ENCODE results near the gene MT1HL1. TPM values are rescaled to one million over a fixed set of nuclear protein-coding genes. Genes with fewer than 3 reads are reported as not detected.
"Not testable (repeated sequence)": the region's sequence is repeated elsewhere in the genome, so short reads cannot be mapped to it uniquely, and the experiment has no call there.

MT1HL1 gene
- total RNA-seq, 2 experiments from 2014 or later: not detected

DNA sequence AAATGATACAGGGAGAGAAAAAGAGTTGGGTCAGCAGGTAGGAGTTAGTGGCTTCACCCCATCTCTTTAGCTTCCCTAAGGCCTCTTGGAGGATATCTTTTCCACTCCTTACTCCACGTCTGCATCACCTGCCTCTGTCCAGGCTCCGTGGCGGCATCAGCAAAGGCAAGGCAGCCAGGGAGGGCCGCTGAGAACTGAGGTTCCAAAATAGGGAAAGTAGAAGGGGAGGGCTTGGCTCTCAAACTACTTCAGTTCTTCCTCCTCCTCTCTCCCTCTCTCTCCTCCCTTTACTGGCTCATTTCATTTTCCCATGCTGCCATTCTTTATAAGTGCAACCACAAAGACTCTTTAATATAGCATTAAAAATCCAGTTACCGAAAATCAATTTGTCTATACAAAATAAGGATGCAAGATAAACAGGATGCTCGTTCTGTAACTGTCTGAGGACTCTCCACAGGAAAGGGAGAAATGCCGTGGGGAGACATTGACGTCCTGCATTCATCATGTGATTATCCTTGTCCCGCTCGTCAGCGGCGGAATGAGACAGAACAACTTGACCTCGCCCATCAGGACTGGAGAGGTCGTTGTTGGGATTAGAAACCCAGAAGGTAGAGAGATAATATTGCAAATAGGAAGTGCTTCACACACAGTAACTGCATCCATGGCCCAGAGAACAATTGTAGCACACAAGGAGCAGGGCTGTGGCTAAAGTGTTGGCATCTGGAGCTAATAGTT is 3.1 kb upstream of the MT1HL1 start:
- ChIA-PET POLR2A (no interaction called here), CTCF (no interaction called here)
- Mint-ChIP-seq H3K4me3 (no peak overlapping the region), H3K9me3 (no peaks in the 10 kb centered on the region), H3K4me1 (no peaks in the 10 kb centered on the region), H3K36me3 (ENCODE audit: low read depth) (no peaks in the 10 kb centered on the region), H3K27ac (no peak overlapping the region), H3K27me3 (no peaks in the 10 kb centered on the region)
- DNase-seq: no peak

DNA sequence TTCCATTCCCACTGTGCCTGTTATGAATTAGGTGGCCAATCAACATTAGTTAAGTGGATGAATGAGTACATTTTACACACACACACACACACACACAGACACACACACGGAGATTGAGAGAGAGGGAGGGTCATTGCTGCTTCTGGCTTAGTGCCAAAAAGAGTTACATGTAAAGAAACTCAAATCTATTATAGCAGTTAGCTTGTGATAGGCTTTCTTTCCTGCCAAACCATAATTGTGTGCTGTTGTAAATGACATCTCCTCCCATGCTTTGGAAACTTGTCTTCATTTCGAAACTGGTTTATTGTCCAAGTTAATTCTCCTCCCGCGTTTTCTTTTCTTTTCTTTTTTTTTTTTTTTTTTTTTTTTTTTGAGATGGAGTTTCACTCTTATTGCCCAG is 1.4 kb upstream of the MT1HL1 start:
- H3K4me1 Mint-ChIP-seq: no peaks in the 10 kb centered on the region
- CTCF ChIA-PET: interaction anchor here (0.7 kb wide), 1 partner anchor 275 kb away, joined by 5 read pairs; no protein-coding TSS in a partner anchor
- no peak overlapping the region for H3K4me3 Mint-ChIP-seq
- no peaks in the 10 kb centered on the region for H3K9me3 Mint-ChIP-seq
- POLR2A ChIA-PET: no interaction called here
- no peak overlapping the region for H3K27ac Mint-ChIP-seq
- DNase-seq: no peak
- no peaks in the 10 kb centered on the region for H3K27me3 Mint-ChIP-seq
- H3K36me3 Mint-ChIP-seq (ENCODE audit: low read depth): no peaks in the 10 kb centered on the region

DNA sequence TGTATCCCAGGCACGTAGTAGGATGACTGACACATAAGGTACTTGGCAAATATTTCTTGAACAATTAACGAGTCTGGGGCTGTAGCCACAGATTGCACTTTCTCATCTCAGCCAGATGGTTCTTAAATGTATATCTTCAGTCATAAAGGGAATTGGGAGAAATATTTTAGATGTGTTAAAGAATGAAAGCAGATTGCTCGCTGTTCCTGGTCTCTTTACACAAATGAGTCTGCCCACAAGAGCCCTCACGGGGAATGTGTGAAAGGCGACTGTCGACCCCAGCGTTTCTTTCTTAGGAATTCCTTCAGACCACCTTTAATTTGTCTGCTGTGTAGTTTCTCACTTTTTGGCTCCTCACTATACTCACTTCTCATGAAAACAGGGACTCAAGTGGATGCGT is 725 bp downstream of the MT1HL1 start:
- ChIA-PET POLR2A (no interaction called here), CTCF (no interaction called here)
- Mint-ChIP-seq H3K27ac (no peak overlapping the region), H3K4me3 (no peak overlapping the region), H3K36me3 (ENCODE audit: low read depth) (no peaks in the 10 kb centered on the region), H3K9me3 (no peaks in the 10 kb centered on the region), H3K4me1 (no peaks in the 10 kb centered on the region), H3K27me3 (no peaks in the 10 kb centered on the region)
- DNase-seq: no peak

DNA sequence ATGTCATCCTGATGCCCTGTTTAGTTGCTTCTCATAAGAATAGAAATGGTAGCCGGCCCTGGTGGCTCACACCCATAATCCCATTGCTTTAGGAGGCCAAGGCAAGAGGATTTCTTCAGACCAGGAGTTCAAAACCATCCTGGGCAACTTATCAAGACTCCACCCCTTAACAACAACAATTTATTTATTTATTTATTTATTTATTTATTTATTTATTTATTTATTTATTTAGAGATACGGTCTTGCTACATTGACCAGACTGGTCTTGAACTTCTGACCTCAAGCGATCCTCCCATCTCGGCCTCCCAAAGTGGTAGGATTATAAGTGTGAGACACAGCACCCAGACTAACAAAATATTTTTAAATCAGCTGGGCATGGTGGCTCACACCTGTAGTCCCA is 4.0 kb downstream of the MT1HL1 start:
- H3K27me3 Mint-ChIP-seq: no peaks in the 10 kb centered on the region
- DNase-seq: no peak
- no peaks in the 10 kb centered on the region for H3K4me1 Mint-ChIP-seq
- ChIA-PET POLR2A (no interaction called here), CTCF (no interaction called here)
- no peaks in the 10 kb centered on the region for H3K36me3 Mint-ChIP-seq (ENCODE audit: low read depth)
- H3K9me3 Mint-ChIP-seq: no peaks in the 10 kb centered on the region
- H3K4me3 Mint-ChIP-seq: no peak overlapping the region
- H3K27ac Mint-ChIP-seq: no peak overlapping the region

DNA sequence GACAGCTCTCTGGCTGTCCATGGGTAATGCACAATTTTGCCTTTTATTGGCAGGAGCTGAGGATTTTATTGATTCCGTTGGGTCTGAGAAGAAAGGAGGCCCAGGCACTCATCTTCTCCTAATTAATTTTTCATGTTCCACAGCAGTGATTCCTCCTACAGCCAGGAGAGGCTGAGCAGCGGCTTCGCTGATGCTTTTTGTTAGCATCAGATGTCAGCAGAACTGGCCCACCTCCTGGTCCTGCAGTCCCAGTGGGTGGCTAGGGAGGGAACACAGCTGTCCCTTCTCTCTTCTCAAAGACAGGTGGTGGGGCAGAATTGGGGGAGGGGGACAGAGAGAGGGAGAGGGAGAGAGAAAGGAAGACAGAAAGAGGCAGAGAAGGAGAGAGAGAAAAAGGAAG is 5.7 kb downstream of the MT1HL1 start:
- ChIA-PET CTCF (no interaction called here), POLR2A (no interaction called here)
- no peaks in the 10 kb centered on the region for H3K27me3 Mint-ChIP-seq
- H3K36me3 Mint-ChIP-seq (ENCODE audit: low read depth): no peaks in the 10 kb centered on the region
- no peaks in the 10 kb centered on the region for H3K9me3 Mint-ChIP-seq
- H3K27ac Mint-ChIP-seq: no peak overlapping the region
- no peak overlapping the region for H3K4me3 Mint-ChIP-seq
- H3K4me1 Mint-ChIP-seq: no peaks in the 10 kb centered on the region
- no peak for DNase-seq

DNA sequence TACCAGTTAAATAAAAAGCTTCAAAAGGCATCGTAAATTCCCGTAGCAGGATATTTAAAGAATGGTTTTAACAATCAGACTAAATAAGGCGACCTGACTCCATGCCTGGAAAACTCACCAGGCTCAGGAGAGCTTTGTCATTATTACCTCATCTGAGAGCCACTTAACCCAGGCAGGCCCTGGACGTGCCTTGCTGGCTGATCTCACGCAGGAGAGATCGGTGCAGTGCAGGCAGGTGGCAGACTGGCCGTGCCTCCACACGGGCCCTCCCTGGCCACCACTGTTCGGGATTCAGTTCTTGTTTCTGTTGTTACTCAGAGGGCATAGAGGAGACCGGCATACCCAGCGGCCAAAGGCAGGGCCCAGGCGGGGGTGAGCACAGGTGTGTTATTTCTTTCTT is 6.4 kb downstream of the MT1HL1 start:
- no peaks in the 10 kb centered on the region for H3K9me3 Mint-ChIP-seq
- no peaks in the 10 kb centered on the region for H3K27me3 Mint-ChIP-seq
- H3K4me1 Mint-ChIP-seq: no peaks in the 10 kb centered on the region
- H3K36me3 Mint-ChIP-seq (ENCODE audit: low read depth): no peaks in the 10 kb centered on the region
- no peak overlapping the region for H3K27ac Mint-ChIP-seq
- no peak for DNase-seq
- POLR2A ChIA-PET: no interaction called here
- CTCF ChIA-PET: no interaction called here
- H3K4me3 Mint-ChIP-seq: no peak overlapping the region

DNA sequence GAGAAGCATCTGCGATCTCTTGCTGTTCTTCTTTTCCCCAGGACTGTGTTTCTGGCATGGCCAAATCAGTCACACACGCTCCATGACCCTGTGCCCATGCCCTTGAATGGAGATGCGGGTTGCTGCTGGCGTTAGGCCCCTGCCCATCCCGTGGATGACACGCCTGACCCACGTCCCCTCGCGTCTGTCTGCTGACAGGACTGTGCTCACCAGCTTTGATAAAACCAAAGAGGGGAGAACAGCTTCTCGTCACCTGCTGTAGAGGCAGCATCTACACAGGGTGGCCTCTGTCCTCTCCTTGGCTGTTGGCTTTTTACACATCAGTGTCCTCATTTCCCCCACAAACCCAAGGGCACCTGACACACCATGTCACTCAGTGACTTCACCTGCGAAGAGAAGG is 6.9 kb downstream of the MT1HL1 start:
- H3K9me3 Mint-ChIP-seq: no peaks in the 10 kb centered on the region
- no peaks in the 10 kb centered on the region for H3K27me3 Mint-ChIP-seq
- no peak for DNase-seq
- H3K36me3 Mint-ChIP-seq (ENCODE audit: low read depth): no peaks in the 10 kb centered on the region
- no peaks in the 10 kb centered on the region for H3K4me1 Mint-ChIP-seq
- ChIA-PET POLR2A (interaction anchor here (0.6 kb wide), 1 partner anchor 18 kb away, joined by 3 read pairs; no protein-coding TSS in a partner anchor), CTCF (no interaction called here)
- no peak overlapping the region for H3K4me3 Mint-ChIP-seq
- H3K27ac Mint-ChIP-seq: no peak overlapping the region

DNA sequence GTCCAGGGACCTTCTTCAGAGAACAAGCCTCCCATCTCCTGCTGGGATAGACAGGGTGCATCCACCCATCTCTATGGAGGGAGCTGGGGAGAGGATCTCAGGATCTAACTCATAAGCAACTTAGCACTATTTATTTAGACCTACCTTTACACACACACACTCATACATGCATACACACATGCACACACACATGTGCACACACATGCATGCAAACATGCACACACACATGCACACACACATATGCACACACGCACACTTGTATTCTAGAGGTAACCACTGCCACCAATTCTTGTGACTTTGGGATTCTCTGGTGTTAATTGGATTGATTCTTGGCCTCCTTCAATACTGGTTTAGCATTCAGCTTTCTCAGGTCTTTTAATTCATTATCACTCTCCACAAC is 9.8 kb downstream of the MT1HL1 start:
- Mint-ChIP-seq H3K27ac (no peak overlapping the region), H3K27me3 (peaks cover 1% of the 10 kb centered on the region), H3K36me3 (ENCODE audit: low read depth) (no peaks in the 10 kb centered on the region), H3K9me3 (peaks cover 5% of the 10 kb centered on the region), H3K4me3 (no peak overlapping the region), H3K4me1 (no peaks in the 10 kb centered on the region)
- ChIA-PET CTCF (no interaction called here), POLR2A (no interaction called here)
- no peak for DNase-seq

DNA sequence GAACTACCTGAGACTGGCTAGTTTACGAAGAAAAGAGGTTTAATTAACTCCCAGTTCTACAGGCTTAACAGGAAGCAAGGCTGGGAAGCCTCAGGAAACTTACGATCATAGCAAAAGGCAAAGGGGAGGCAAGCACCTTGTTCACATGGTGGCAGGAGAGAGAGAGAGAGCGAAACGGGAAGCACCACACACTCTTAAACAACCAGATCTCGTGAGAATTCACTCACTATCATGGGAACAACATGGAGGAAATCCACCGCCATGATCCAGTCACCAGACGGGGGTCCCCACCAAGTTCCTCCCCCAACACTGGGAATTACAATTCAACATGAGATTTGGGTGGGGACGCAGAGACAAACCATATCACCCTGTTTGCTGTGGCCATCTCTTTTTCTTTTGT is 11.8 kb downstream of the MT1HL1 start:
- peaks cover 5% of the 10 kb centered on the region for H3K9me3 Mint-ChIP-seq
- no peaks in the 10 kb centered on the region for H3K36me3 Mint-ChIP-seq (ENCODE audit: low read depth)
- no peak overlapping the region for H3K27ac Mint-ChIP-seq
- CTCF ChIA-PET: no interaction called here
- POLR2A ChIA-PET: no interaction called here
- peaks cover 1% of the 10 kb centered on the region for H3K27me3 Mint-ChIP-seq
- no peaks in the 10 kb centered on the region for H3K4me1 Mint-ChIP-seq
- H3K4me3 Mint-ChIP-seq: no peak overlapping the region
- DNase-seq: no peak

DNA sequence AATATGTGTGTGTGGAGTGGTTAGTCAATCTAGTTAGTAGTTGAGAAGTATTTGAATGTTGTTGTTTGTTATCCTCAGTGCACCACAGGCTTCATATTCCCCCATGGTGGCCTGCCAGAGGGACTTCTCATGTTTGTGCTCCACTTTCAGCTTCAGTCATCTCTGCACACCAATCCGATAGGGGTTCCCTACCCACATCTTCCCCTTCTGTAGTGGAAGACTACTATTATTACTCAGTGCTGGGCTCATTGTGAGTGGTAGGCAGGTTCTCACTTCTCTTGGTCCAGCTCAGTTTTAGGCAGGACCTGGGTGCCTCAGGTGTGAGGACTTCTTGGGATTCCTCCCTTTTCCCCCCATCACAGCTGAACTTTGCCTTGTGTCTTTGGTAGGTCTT is 14.2 kb downstream of the MT1HL1 start:
- peaks cover 1% of the 10 kb centered on the region for H3K27me3 Mint-ChIP-seq
- ChIA-PET POLR2A (no interaction called here), CTCF (no interaction called here)
- H3K9me3 Mint-ChIP-seq: peaks cover 5% of the 10 kb centered on the region
- no peaks in the 10 kb centered on the region for H3K4me1 Mint-ChIP-seq
- H3K27ac Mint-ChIP-seq: no peak overlapping the region
- H3K4me3 Mint-ChIP-seq: no peak overlapping the region
- no peaks in the 10 kb centered on the region for H3K36me3 Mint-ChIP-seq (ENCODE audit: low read depth)
- DNase-seq: no peak

DNA sequence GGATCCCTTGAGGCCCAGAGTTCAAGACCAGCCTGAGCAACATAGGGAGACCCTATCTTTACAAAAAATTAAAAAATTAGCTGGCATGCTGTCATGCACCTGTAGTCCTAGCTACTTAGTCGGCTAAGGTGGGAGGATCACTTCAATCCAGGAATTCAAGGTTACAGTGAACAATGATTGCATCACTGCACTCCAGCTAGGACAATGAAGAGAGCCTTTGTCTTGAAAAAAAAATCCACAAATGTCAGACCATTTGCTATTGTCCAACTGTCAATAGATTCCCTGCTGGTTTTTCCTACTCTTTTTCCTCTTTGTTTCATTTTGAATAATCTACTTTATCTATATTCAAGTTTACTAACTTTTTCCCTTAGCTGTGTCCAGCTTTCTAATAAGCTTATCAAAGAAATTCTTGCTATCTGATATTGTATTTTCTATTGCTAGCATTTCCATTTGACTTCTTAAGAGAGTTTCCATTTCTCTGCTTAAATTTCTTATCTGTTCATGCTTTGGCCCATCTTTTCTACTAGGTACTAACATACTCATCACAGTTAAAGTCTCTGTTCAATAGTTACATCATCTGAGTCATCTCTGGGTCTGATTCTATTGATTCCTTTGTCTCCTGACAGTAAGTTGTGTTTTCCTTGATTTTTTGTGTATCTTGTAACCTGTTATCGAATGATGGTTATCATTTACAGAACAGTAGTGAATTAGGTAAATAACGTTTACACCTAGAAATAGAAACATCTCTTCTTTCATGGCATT is 14.8 kb downstream of the MT1HL1 start:
- no peak overlapping the region for H3K4me3 Mint-ChIP-seq
- no peak for DNase-seq
- H3K27me3 Mint-ChIP-seq: peaks cover 1% of the 10 kb centered on the region
- peaks cover 5% of the 10 kb centered on the region for H3K9me3 Mint-ChIP-seq
- H3K27ac Mint-ChIP-seq: no peak overlapping the region
- ChIA-PET POLR2A (no interaction called here), CTCF (no interaction called here)
- no peaks in the 10 kb centered on the region for H3K4me1 Mint-ChIP-seq
- H3K36me3 Mint-ChIP-seq (ENCODE audit: low read depth): no peaks in the 10 kb centered on the region

DNA sequence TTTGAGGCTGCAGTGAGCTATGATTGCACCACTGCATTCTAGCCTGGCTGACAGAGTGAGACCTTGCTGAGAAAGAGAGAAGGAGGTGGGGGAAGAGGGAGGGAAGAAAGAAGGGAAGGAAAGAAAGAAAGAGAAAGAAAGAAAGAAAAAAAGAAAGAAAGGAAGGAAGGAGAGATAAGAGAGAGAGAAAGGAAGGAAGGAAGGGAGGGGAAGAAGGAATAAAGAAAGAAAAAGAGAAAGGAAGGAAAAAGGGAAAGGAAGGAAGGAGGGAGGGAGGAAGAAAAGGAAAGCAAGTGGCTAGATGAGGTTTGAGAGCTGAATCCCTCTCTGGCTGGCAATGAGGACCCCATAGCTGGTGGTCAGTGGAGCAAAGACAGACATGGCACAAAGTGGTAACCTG is 20.4 kb downstream of the MT1HL1 start:
- Mint-ChIP-seq H3K4me1 (no peaks in the 10 kb centered on the region), H3K27me3 (no peaks in the 10 kb centered on the region), H3K4me3 (no peak overlapping the region), H3K27ac (no peak overlapping the region), H3K9me3 (no peaks in the 10 kb centered on the region), H3K36me3 (ENCODE audit: low read depth) (no peaks in the 10 kb centered on the region)
- DNase-seq: no peak
- ChIA-PET CTCF (no interaction called here), POLR2A (no interaction called here)

DNA sequence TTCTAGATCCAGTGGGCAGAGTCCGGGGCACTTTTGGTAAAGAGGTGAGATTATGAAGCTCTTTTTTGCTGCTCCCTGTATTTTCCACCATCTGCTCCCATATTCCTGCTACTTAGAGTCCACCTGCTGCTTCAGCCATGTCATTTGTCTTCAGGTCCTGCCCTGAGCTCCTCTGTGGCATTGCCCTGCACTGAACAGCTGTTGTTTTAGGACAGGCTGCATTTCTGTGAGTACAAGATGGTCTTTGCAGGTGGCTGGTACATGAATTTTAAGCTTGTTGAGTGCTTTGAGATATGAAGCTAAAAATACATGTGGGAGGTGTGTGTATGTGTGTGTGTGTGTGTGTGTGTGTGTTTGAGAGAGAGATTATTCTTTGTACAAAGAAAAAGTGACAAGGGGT is 21.9 kb downstream of the MT1HL1 start:
- no peaks in the 10 kb centered on the region for H3K9me3 Mint-ChIP-seq
- ChIA-PET CTCF (no interaction called here), POLR2A (no interaction called here)
- no peaks in the 10 kb centered on the region for H3K36me3 Mint-ChIP-seq (ENCODE audit: low read depth)
- no peak overlapping the region for H3K4me3 Mint-ChIP-seq
- no peak overlapping the region for H3K27ac Mint-ChIP-seq
- no peaks in the 10 kb centered on the region for H3K27me3 Mint-ChIP-seq
- no peak for DNase-seq
- no peaks in the 10 kb centered on the region for H3K4me1 Mint-ChIP-seq

DNA sequence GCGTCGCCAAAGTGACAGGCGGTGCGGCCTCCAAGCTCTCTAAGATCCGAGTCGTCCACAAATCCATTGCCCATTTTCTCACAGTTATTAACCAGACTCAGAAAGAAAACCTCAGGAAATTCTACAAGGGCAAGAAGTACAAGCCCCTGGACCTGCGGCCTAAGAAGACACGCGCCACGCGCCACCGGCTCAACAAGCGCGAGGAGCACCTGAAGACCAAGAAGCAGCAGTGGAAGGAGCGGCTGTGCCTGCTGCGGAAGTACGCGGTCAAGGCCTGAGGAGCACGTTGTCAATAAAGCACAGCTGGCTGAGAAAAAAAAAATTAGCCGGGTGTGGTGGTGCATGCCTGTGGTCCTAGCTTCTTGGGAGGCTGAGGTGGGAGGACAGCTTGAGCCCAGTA is 22.8 kb downstream of the MT1HL1 start:
- H3K4me3 Mint-ChIP-seq; H3K27ac Mint-ChIP-seq; H3K27me3 Mint-ChIP-seq; H3K4me1 Mint-ChIP-seq; H3K36me3 Mint-ChIP-seq (ENCODE audit: low read depth); POLR2A ChIA-PET; H3K9me3 Mint-ChIP-seq; CTCF ChIA-PET; DNase-seq: not testable (repeated sequence)
